Cardiac fibroblast (primary cell): Measurements from ENCODE around the gene DENND2A.

ENCODE experiments used
- DNase-seq, 2 donors: peaks; one replicate each; pipeline versions ENCODE4 v3.0.0 to v3.0.0-alpha.2; 2010; ENCODE audit warnings: low read depth in 2 of 2
- H3K4me3 ChIP-seq, 2 donors: replicated peaks in 1 of 2; 1 replicate in 1 of 2; 2 replicates in 1 of 2; pipeline ENCODE4 v1.5.1; 2011; ENCODE audit warnings: low read depth in 2 of 2, low read length in 2 of 2, mild to moderate bottlenecking in 2 of 2, moderate library complexity in 1 of 2
- CTCF ChIP-seq: IDR thresholded peaks from one replicate; pipeline ENCODE4 v1.5.1; 2011; ENCODE audit warnings: low read depth, mild to moderate bottlenecking, low read length, inconsistent platforms

Gene DENND2A

DNA sequence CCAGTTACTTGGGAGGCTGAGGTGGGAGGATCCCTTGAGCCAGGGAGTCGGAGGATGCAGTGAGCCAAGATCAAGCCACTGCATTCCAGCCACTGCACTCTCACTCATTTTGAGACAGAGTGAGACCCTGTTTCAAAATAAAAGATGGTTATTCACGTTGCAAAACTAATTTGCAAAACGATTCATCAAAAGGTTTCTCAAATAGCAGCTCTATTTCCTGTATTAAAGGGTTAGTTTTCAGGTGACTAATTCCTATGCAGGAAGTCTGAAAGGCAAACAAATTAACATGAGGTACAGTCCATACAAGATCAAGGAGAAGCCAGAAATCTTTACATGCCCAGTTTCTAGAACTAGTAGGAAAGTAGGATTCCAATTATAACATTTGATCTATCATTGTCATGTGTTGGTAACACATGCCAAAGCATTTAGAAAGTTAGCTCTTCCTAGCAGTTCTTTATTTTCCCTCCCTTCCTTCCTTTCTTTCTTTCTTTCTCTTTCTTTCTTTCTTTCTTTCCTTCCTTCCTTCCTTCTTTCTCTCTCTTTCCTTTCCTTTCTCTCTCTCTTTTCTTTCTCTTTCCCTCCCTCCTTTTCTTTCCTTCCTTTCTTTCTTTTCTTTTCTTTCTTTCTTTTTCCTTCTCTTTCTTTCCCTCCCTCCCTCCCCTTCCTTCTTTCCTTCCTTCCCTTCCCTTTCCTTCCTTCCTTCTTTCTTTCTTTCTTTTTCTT lies 49.3 kb downstream of the DENND2A start:
- H3K4me3 ChIP-seq: no peak overlapping the region
- TF ChIP-seq CTCF: no peak
- DNase-seq: peak in 1 of 2 donors; percentile 12

- H3K4me3 ChIP-seq: no peak overlapping the region
- no peak for TF ChIP-seq CTCF
- no peak for DNase-seq
Measured at GRCh38 chr7:140587243-140587642, 53.4 kb downstream of the DENND2A start.

DNA sequence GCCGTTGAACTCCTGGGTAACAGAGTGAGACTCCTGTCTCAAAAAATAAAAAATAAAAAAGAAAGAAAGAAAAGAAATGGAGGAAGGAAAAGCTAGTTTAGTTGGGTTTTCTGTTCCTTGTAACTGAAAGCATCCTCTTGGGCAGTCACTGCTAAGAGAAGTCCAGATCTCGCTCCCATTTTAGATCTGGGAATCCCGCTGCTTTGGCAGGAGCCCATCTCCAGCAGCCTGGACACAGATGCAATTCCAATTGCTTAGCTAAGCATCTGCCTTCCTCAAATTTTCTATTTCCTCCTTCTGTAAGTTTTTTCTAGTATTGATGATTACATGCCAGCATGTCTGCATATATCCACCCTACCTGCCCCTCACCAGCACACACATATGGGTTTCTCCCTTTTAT lies 54.1 kb downstream of the DENND2A start:
- DNase-seq: no peak
- H3K4me3 ChIP-seq: no peak overlapping the region
- no peak for TF ChIP-seq CTCF

GRCh38 chr7:140585333-140585732 lies 55.3 kb downstream of the DENND2A start:
- H3K4me3 ChIP-seq: no peak overlapping the region
- TF ChIP-seq CTCF: no peak
- DNase-seq: no peak

- no peak overlapping the region for H3K4me3 ChIP-seq
- no peak for TF ChIP-seq CTCF
- no peak for DNase-seq
Measured at GRCh38 chr7:140584195-140584851, 56.3 kb downstream of the DENND2A start.

GRCh38 chr7:140581411-140581810 lies 59.2 kb downstream of the DENND2A start:
- TF ChIP-seq CTCF: no peak
- DNase-seq: no peak
- no peak overlapping the region for H3K4me3 ChIP-seq
